ENCODE measurements around the gene SMARCAD1.
"Not testable (repeated sequence)": the region's sequence is repeated elsewhere in the genome, so short reads cannot be mapped to it uniquely, and the experiment has no call there.

The SMARCAD1 gene

DNA sequence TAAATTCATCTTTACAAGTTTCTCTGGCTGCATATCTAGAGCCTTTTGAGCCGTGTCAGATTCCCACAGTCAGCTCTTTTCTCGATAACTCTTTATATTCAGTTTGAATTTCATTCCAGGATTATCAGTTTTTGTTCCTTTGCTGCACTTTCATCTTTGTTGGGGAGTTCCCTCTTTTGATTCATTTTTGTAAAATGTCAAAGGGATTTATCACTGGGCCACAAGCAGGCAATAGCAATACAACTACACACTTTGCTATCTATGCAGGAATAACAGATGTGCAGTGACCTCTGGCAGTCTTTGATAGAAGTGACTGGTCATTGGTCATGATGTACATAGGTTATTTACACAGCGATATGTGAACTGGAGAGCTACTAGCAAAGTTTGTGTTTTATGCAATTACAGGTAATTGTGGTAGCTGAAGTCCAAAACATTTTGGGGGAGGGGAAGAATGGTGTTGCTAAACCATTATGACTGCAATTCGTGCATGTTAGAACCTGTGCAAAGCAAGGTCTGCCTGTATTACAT lies 91.1 kb downstream of the SMARCAD1 start:
- in situ Hi-C loops (cut with MboI; ENCODE audit: low sequenced_read_pairs, unreplicated experiment): no loop called here
- TF ChIP-seq, protein P1, sequence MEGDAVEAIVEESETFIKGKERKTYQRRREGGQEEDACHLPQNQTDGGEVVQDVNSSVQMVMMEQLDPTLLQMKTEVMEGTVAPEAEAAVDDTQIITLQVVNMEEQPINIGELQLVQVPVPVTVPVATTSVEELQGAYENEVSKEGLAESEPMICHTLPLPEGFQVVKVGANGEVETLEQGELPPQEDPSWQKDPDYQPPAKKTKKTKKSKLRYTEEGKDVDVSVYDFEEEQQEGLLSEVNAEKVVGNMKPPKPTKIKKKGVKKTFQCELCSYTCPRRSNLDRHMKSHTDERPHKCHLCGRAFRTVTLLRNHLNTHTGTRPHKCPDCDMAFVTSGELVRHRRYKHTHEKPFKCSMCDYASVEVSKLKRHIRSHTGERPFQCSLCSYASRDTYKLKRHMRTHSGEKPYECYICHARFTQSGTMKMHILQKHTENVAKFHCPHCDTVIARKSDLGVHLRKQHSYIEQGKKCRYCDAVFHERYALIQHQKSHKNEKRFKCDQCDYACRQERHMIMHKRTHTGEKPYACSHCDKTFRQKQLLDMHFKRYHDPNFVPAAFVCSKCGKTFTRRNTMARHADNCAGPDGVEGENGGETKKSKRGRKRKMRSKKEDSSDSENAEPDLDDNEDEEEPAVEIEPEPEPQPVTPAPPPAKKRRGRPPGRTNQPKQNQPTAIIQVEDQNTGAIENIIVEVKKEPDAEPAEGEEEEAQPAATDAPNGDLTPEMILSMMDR (IDR thresholded peaks at IDR 0.05; ENCODE audit: borderline replicate concordance, control extremely low read depth, extremely low read depth, insufficient read depth, missing control alignments): no peak
- no peak for DNase-seq (ENCODE audit: low spot score)

DNA sequence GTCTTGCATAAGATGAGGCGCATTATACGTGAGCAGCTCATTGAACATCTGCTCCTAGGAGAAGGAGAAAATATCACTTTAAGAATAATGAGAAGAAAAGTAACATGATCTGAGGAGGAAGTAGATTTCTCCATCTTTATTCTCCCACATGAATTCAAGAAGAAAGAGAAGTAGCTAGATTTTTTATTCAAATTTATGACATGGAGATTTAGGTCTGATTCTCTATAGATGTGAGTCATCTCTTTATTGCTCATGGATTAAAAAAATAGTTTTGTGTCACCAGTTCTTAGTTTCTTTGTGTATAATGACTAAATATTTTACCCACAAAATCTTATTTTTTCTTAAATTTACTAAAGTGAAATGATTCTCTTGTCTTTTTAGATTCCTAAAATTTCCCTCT lies 94.5 kb downstream of the SMARCAD1 start:
- in situ Hi-C loops (cut with MboI; ENCODE audit: low sequenced_read_pairs, unreplicated experiment): loop anchor here (10.0 kb wide), 1 partner anchor 93 kb away; no protein-coding TSS in a partner anchor
- no peak for DNase-seq (ENCODE audit: low spot score)
- TF ChIP-seq, protein P1 (IDR thresholded peaks at IDR 0.05; ENCODE audit: borderline replicate concordance, control extremely low read depth, extremely low read depth, insufficient read depth, missing control alignments): no peak

DNA sequence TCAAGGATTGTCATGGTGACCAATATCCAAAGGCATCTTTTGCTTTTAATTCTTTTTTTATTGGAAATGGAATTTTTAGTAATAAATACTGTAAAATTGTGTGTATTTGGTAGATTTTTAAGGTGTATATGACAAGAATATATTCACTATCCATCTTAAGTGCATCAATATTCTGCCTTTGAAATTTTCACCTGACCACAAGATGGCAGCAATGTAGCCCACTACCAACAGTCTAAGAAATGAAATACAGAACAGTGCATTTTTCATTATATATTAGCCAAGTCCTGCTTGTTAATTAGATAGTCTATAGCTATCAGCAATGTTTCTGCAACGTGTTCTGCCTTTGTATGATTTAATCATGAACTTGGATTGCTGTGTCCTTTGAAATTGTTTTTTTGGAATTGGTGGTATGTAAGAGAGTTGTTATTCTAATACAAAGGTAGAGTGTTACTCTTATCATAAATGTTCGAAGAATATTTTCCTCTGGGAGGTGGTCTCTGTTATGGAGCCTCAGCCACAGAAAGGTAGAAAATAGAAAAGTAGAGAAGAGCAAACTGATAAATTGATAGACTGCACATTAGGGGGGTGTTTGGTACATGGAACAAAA lies 96.8 kb downstream of the SMARCAD1 start:
- TF ChIP-seq, protein P1 (IDR thresholded peaks at IDR 0.05; ENCODE audit: borderline replicate concordance, control extremely low read depth, extremely low read depth, insufficient read depth, missing control alignments): peak; percentile 59
- no peak for DNase-seq (ENCODE audit: low spot score)
- in situ Hi-C loops (cut with MboI; ENCODE audit: low sequenced_read_pairs, unreplicated experiment): loop anchor here (10.0 kb wide), 1 partner anchor 90 kb away; no protein-coding TSS in a partner anchor

GRCh38 chr4:94305466-94306225 lies 98.0 kb downstream of the SMARCAD1 start:
- in situ Hi-C loops (cut with MboI; ENCODE audit: low sequenced_read_pairs, unreplicated experiment): loop anchor here (10.0 kb wide), 1 partner anchor 89 kb away; no protein-coding TSS in a partner anchor

DNA sequence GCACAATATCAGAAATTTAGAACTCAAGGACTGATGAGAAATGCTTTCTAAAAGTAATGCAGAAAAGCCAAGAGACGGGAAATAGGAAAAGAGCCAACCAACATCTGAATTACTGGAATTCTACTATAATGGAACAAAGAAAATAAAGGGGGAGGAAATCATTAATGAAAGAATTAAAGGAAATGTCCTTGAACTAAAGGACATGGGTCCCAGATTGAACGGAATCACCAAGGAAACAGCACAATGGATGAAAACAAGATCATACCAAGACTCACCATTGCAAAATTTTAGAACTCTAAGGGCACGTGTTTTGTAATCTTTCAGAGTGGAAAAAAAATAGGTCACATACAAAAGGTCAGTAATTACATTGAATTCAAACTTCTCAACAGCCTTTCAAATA lies 99.0 kb downstream of the SMARCAD1 start:
- no peak for DNase-seq (ENCODE audit: low spot score)
- in situ Hi-C loops (cut with MboI; ENCODE audit: low sequenced_read_pairs, unreplicated experiment): loop anchor here (10.0 kb wide), 1 partner anchor 88 kb away; no protein-coding TSS in a partner anchor
- TF ChIP-seq, protein P1 (IDR thresholded peaks at IDR 0.05; ENCODE audit: borderline replicate concordance, control extremely low read depth, extremely low read depth, insufficient read depth, missing control alignments): no peak

More at GRCh38 chr4:94305466-94306225, 98.0 kb downstream of the SMARCAD1 start:
- TF ChIP-seq, protein P1 (IDR thresholded peaks at IDR 0.05; ENCODE audit: borderline replicate concordance, control extremely low read depth, extremely low read depth, insufficient read depth, missing control alignments): no peak
- DNase-seq (ENCODE audit: low spot score): no peak

- TF ChIP-seq, protein P1 (IDR thresholded peaks at IDR 0.05; ENCODE audit: borderline replicate concordance, control extremely low read depth, extremely low read depth, insufficient read depth, missing control alignments): no peak
- DNase-seq (ENCODE audit: low spot score): no peak
- in situ Hi-C loops (cut with MboI; ENCODE audit: low sequenced_read_pairs, unreplicated experiment): loop anchor here (10.0 kb wide), 1 partner anchor 87 kb away; no protein-coding TSS in a partner anchor
These were observed 99.7 kb downstream of the SMARCAD1 start for GRCh38 chr4:94307231-94307871.

- DNase-seq (ENCODE audit: low spot score); in situ Hi-C loops (cut with MboI; ENCODE audit: low sequenced_read_pairs, unreplicated experiment): not testable (repeated sequence)
These were observed 112.3 kb downstream of the SMARCAD1 start for GRCh38 chr4:94319927-94320326.
